GM18505 (cell line): Measurements from ENCODE around the gene KLRK1.
"Not testable (repeated sequence)": the region's sequence is repeated elsewhere in the genome, so short reads cannot be mapped to it uniquely, and the experiment has no call there.

Source experiments
- ATAC-seq: cut with Tn5 transposase; IDR thresholded peaks from one replicate; pipeline ENCODE4 v1.9.1; 2021; ENCODE audit not compliant: unreplicated experiment
- POLR2A ChIP-seq: IDR thresholded peaks from 4 replicates; pipeline ENCODE4 v1.6.1; 2011; ENCODE audit warnings: borderline replicate concordance; ENCODE audit not compliant: insufficient read depth, insufficient read length; ENCODE audit errors: extremely low read depth

The KLRK1 gene

GRCh38 chr12:10362828-10363657, 26.8 kb downstream of the KLRK1 start:
- TF ChIP-seq POLR2A = no peak
- ATAC-seq = no peak

DNA sequence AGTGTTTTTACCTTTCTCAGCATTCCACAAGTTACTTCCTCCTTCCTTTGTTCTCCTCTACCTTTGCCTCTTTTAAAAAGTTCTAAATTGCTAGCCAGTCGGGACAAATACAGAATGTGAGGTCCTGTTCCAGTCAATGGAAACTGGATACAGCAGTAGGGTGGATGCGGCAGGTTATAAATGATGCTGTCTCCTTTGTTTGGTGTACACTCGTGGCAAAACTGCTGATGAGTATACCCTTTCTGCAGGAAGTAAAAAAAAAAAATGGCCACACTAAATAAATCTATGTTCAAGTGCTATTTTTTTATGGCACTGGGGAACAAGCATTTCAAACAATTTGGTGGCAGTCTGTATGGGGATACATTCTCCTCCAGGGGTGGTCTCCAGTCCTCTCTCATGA, 27.5 kb downstream of the KLRK1 start:
- no peak for ATAC-seq
- TF ChIP-seq POLR2A = no peak

GRCh38 chr12:10361622-10362021, 28.2 kb downstream of the KLRK1 start:
- no peak for ATAC-seq
- TF ChIP-seq POLR2A = no peak

DNA sequence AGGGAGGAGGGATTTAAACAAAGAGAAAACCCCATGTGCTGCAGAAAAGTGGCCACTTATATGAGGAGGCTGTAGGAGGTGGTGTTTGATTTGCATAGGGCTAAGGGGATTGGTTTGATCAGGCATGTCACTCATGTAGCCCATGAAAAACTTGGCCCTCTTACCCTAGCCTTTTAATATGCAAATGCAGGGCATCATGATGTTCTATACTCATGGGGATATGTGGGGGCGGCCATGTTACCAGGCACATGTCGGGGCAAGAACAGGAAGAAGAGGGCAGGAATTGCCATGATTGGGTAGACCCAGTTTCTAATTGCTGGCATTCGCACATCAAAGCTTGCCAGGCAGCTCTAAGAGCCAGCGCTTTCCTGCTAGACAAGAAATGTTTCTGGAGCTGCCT, 28.8 kb downstream of the KLRK1 start:
- TF ChIP-seq POLR2A = no peak
- no peak for ATAC-seq

DNA sequence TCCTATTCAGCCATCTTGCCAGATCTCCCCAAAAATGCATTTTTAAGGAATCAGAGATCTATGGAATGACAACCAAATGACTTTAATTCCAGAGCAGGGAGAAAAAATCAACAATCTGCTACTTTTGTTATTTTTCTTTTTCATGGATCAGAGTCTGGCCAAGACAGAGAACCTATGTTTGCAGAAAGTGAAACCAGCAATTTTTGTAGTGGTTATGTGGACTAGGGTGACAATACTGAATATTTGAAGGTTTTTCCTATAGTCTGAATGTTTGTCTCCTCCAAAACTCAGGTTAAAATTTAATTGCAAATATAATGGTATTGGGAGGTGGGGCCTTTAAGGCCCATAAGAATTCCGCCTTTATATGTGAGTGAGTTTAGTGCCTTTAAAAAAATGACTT, 30.9 kb downstream of the KLRK1 start:
- no peak for TF ChIP-seq POLR2A
- no peak for ATAC-seq

- ATAC-seq = no peak
- no peak for TF ChIP-seq POLR2A
These were observed 31.7 kb downstream of the KLRK1 start for GRCh38 chr12:10358131-10358530.

DNA sequence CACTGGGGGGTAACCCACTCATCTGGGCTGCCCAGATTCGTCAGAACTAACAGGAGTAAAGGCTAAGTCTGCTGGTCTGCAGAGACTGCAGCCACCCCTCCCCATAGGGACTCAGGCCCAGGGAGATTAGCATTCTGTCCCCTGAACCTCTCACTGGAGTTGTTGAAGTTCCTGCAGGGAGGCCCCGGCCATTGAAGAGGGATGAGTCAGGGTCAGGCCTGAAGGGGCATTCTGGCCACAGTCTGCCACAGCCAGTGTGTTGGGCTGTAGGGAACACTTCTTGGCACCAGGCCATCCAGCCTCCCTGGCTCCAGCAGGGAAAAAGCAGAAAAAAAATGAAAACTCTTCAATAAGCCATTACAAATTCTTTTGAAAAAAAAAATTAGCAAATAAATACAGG, 35.3 kb downstream of the KLRK1 start:
- no peak for ATAC-seq
- TF ChIP-seq POLR2A = no peak

DNA sequence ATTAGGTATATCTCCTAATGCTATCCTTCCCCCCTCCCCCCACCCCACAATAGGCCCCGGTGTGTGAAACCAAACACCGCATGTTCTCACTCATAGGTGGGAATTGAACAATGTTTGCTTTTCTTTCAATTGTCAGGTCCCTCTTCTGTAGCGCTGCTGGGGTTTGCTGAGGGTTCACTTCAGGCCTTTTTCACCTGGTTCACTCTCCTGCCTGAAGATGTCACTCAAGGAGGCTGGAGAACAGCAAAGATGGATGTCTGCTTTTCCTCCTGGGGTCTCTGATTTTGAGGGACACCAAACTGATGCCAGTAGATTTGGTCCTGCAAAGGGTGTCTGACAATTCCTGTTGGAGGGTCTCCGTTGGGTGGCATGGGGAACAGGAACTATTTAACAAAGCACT, 35.8 kb downstream of the KLRK1 start:
- ATAC-seq = no peak
- no peak for TF ChIP-seq POLR2A

DNA sequence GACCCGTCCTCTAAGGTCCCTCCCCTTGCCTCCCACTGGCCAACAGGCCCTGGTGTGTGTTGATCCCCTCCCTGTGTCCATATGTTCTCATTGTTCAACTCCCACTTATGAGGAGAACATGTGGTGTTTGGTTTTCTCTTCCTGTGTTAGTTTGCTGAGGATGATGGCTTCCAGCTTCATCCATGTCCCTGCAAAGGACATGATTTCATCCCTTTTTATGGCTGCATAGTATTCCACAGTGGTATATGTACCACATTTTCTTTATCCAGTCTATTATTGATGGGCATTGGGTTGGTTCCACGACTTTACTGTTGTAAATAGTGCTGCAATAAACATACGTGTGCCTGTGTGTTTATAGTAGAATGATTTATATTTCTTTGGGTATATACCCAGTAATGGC, 38.4 kb downstream of the KLRK1 start:
- not testable (repeated sequence) for ATAC-seq

- no peak for ATAC-seq
- no peak for TF ChIP-seq POLR2A
These were observed 47.8 kb downstream of the KLRK1 start for GRCh38 chr12:10341892-10342509.

- ATAC-seq = not testable (repeated sequence)
These were observed 48.9 kb downstream of the KLRK1 start for GRCh38 chr12:10340946-10341345.

DNA sequence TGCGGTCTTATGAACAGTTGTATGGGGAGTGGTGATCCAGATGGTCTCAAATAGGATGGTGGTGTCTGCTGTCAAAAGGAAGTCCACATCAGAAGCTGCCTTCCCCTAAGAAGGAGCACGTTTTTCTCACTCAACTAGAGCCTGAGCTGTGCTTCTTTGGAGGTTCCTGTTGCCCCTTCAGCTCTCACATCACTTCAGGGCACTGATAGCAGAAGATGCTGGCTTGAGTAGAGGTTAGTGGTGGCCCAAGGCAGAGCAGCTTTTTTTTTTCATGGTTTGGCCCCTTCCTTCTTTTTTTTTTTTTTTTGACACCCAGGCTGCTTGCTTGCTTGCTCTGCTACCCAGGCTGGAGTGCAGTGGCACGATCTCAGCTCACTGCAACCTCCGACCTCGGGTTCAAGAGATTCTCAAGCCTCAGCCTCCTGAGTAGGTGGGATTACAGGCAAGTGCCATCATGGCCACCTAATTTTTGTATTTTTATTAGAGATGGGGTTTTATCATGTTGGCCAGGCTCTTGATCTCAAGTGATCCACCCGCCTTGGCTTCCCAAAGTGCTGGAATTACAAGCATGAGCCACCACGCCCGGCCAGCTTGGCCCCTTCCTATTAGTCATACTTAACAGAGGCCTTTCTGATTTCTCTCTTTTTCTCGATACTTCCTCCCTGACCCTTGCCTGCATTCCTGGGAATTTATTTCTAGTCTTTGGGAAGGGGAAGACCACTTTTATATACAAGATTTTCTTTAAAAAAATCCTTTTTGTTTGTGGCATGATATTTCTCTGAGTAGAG, 50.6 kb downstream of the KLRK1 start:
- TF ChIP-seq POLR2A = no peak
- no peak for ATAC-seq

DNA sequence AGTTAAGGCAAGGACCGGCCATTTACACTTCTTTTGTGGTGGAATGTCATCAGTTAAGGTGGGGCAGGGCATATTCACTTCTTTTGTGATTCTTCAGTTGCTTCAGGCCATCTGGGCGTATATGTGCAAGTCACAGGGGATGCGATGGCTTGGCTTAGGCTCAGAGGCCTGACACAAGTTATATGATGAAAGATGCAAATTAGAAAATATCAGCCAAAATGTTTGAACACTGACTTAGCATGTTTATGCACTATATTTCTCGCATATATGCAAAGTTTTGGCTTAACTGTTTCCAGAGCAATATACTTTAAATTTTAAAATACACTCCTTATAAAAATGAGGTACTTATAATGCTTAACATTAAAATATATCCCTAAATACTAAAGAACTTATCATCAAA, 51.4 kb downstream of the KLRK1 start:
- not testable (repeated sequence) for ATAC-seq

DNA sequence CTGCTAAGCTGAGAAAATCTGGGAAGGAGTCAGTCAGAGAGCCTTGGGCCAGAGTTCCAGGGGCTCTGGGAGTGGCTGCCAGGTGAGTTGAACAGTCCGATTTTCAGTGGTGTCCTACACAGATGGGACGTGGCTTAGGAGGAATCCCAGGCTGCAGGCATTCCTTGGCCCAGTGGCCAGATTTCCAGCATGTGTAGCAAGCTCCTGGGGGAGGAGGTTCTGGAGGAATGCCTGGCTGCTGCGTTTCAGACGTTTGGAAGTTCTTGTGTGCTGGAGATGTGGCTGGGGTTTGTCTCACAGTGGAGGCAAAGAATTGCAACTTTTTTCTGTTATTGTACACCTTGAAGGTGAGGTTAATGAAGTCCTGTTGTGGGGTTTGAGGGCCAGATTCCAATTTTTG, 53.6 kb downstream of the KLRK1 start:
- not testable (repeated sequence) for ATAC-seq
